CMK (cell line): ENCODE measurements around the gene SH3RF3.
A peak's percentile ranks its signal among the peaks of the same experiment; 100 is the strongest.

Experiments
- DNase-seq: peaks from one replicate; pipeline ENCODE4 v3.0.0-alpha.2; 2010; ENCODE audit warnings: low read depth

Gene SH3RF3

GRCh38 chr2:109396202-109397180, 267.5 kb downstream of the SH3RF3 start:
- no peak for DNase-seq

- no peak for DNase-seq
Observed at GRCh38 chr2:109397893-109398292, 268.9 kb downstream of the SH3RF3 start.

- no peak for DNase-seq
Observed at GRCh38 chr2:109398366-109399015, 269.5 kb downstream of the SH3RF3 start.

GRCh38 chr2:109399066-109399465, 270.1 kb downstream of the SH3RF3 start:
- no peak for DNase-seq

GRCh38 chr2:109400102-109400501, 271.1 kb downstream of the SH3RF3 start:
- no peak for DNase-seq

GRCh38 chr2:109401370-109401769, 272.4 kb downstream of the SH3RF3 start:
- no peak for DNase-seq

GRCh38 chr2:109402180-109402579, 273.2 kb downstream of the SH3RF3 start:
- peak; percentile 7 for DNase-seq

- no peak for DNase-seq
Observed at GRCh38 chr2:109402980-109403840, 274.2 kb downstream of the SH3RF3 start.

GRCh38 chr2:109403841-109404201, 274.8 kb downstream of the SH3RF3 start:
- no peak for DNase-seq

GRCh38 chr2:109404681-109405080, 275.7 kb downstream of the SH3RF3 start:
- DNase-seq = no peak

- DNase-seq = no peak
Observed at GRCh38 chr2:109405873-109406272, 276.9 kb downstream of the SH3RF3 start.

GRCh38 chr2:109406301-109406700, 277.3 kb downstream of the SH3RF3 start:
- DNase-seq = no peak

- DNase-seq = peak; percentile 4
Observed at GRCh38 chr2:109407276-109408042, 278.5 kb downstream of the SH3RF3 start.

- no peak for DNase-seq
Observed at GRCh38 chr2:109408043-109408335, 279.0 kb downstream of the SH3RF3 start.

- peak; percentile 4 for DNase-seq
Observed at GRCh38 chr2:109409321-109410038, 280.5 kb downstream of the SH3RF3 start.

GRCh38 chr2:109410039-109410815, 281.2 kb downstream of the SH3RF3 start:
- no peak for DNase-seq

- DNase-seq = no peak
Observed at GRCh38 chr2:109411640-109412325, 282.8 kb downstream of the SH3RF3 start.

- DNase-seq = no peak
Observed at GRCh38 chr2:109415581-109416013, 286.6 kb downstream of the SH3RF3 start.

- no peak for DNase-seq
Observed at GRCh38 chr2:109417701-109418335, 288.8 kb downstream of the SH3RF3 start.
